MM.1S (cell line): ENCODE measurements around the gene CWC25.

ENCODE experiments used
- EZH2 ChIP-seq: fragments of 300-600 bp; sonication (generic); optimal IDR thresholded peaks from 2 replicates; pipeline ENCODE3; 2017; ENCODE audit warnings: low read depth, mild to moderate bottlenecking, antibody characterized with exemption, low read length, mixed read lengths
- TF ChIP-seq, protein P1 (sequence below): fragments of 300-600 bp; sonication (generic); IDR thresholded peaks from 2 replicates; pipeline ENCODE4 v1.5.1; 2016; ENCODE audit warnings: antibody characterized with exemption, low read length, mixed read lengths

- TF ChIP-seq, protein P1, sequence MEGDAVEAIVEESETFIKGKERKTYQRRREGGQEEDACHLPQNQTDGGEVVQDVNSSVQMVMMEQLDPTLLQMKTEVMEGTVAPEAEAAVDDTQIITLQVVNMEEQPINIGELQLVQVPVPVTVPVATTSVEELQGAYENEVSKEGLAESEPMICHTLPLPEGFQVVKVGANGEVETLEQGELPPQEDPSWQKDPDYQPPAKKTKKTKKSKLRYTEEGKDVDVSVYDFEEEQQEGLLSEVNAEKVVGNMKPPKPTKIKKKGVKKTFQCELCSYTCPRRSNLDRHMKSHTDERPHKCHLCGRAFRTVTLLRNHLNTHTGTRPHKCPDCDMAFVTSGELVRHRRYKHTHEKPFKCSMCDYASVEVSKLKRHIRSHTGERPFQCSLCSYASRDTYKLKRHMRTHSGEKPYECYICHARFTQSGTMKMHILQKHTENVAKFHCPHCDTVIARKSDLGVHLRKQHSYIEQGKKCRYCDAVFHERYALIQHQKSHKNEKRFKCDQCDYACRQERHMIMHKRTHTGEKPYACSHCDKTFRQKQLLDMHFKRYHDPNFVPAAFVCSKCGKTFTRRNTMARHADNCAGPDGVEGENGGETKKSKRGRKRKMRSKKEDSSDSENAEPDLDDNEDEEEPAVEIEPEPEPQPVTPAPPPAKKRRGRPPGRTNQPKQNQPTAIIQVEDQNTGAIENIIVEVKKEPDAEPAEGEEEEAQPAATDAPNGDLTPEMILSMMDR, result no peak
- no peak for TF ChIP-seq EZH2
Observed at GRCh38 chr17:38800237-38800760, 24.8 kb downstream of the CWC25 start.
